Aorta (tissue), 5 donors: Measurements from ENCODE around the gene ADAMTS3. TPM values are rescaled to one million over a fixed set of nuclear protein-coding genes. Genes with fewer than 3 reads are reported as not detected.

ENCODE experiments used
- ATAC-seq: fragments of 200-7000 bp; cut with Tn5 transposase; one replicate; pipeline ENCODE4 v1.9.1; 2022; ENCODE audit warnings: moderate library complexity; ENCODE audit not compliant: low FRiP score
- DNase-seq, 2 donors: peaks; one replicate each; pipeline ENCODE4 v3.0.0-alpha.2; 2020
- H3K27ac ChIP-seq, 2 donors: one replicate each; pipeline ENCODE4 v1.5.1; 2013; ENCODE audit warnings: low read length in 2 of 2, mild to moderate bottlenecking in 2 of 2, moderate library complexity in 2 of 2, control low read depth in 1 of 2, inconsistent platforms in 1 of 2, low read depth in 1 of 2
- H3K27me3 ChIP-seq, 2 donors: one replicate each; pipeline ENCODE4 v1.6.1; 2013; ENCODE audit warnings: control low read depth in 1 of 2, low read length in 1 of 2, mild to moderate bottlenecking in 1 of 2, moderate library complexity in 1 of 2; ENCODE audit not compliant: insufficient read depth in 2 of 2, control insufficient read depth in 1 of 2
- H3K36me3 ChIP-seq, 2 donors: one replicate each; pipeline ENCODE4 v1.6.1; 2013; ENCODE audit warnings: control low read depth in 1 of 2, low read length in 1 of 2, mild to moderate bottlenecking in 1 of 2; ENCODE audit not compliant: insufficient read depth in 2 of 2, control insufficient read depth in 1 of 2
- H3K4me1 ChIP-seq, 2 donors: one replicate each; pipeline ENCODE4 v1.6.1; 2013; ENCODE audit warnings: low read length in 2 of 2, control low read depth in 1 of 2, mild to moderate bottlenecking in 1 of 2, moderate library complexity in 1 of 2; ENCODE audit not compliant: insufficient read depth in 2 of 2, control insufficient read depth in 1 of 2
- H3K4me3 ChIP-seq, 2 donors: one replicate each; pipeline ENCODE4 v1.5.1; 2013; ENCODE audit warnings: low read length in 2 of 2, control low read depth in 1 of 2, mild to moderate bottlenecking in 1 of 2
- H3K9me3 ChIP-seq: one replicate; pipeline ENCODE4 v1.6.1; 2013; ENCODE audit warnings: mild to moderate bottlenecking, low read length; ENCODE audit not compliant: control insufficient read depth
- WGBS, 2 donors: extraction: QIAGEN DNeasy Blood & Tissue Kit; methylation state at CpG; one replicate each; pipeline ENCODE4 v1.1.7; 2013; 5-methylcytosine and 5-hydroxymethylcytosine counted together
- intact Hi-C, 2 donors: fragments of 100-400 bp; cut with DNase I; formaldehyde crosslinking; loops; one replicate each; pipeline versions ENCODE4 v1.14.2 to v1.15.0; 2022
- polyA plus RNA-seq, 2 donors: library from polyadenylated mRNA; stranded (reverse); fragments of 200-250 nt; gene quantifications; one replicate each; pipeline ENCODE4 v1.2.3, GENCODE V29; 2013
- total RNA-seq, 2 donors: library from RNA; stranded (reverse); fragmentation: NEBNext Ultra II Directional; extraction: Animal tissue kit (Norgen Biotek cat#: 25700); gene quantifications; one replicate each; pipeline ENCODE4 v1.2.1, GENCODE V29; 2021
- donor health status: healthy with polysubstance abuse.
- donor health status: Bipolar disorder and iron deficiency.
- donor health status: DM: no; HTN: no; CAD: no.
- donor health status: DM: no; HTN: no; CAD: no.
- donor health status: DM: yes; HTN: yes; CAD: no.

The ADAMTS3 gene
- total and polyA plus RNA-seq, 4 donors: 0.25 to 5.9 (median 2.5) TPM

- no peak overlapping the region for H3K27ac ChIP-seq
- H3K9me3 ChIP-seq: no peaks in the 10 kb centered on the region
- H3K4me3 ChIP-seq: no peak overlapping the region
- intact Hi-C loops: loop anchor here in 1 of 2 donors (5.0 kb wide), 2 partner anchors 33 to 63 kb away; no protein-coding TSS in a partner anchor
- H3K4me1 ChIP-seq: peaks cover 3 to 4% of the 10 kb centered on the region in 2 donors
- no peak for ATAC-seq
- 76 to 82% methylated on average over 4 of the region's 4 CpGs for WGBS, 2 donors
- no peak for DNase-seq
- no peaks in the 10 kb centered on the region for H3K36me3 ChIP-seq
- H3K27me3 ChIP-seq: no peaks in the 10 kb centered on the region
Observed at GRCh38 chr4:72375073-72375736, 193.8 kb downstream of the ADAMTS3 start.

GRCh38 chr4:72374159-72374558, 194.9 kb downstream of the ADAMTS3 start:
- Histone ChIP-seq H3K27ac (no peak overlapping the region), H3K9me3 (no peaks in the 10 kb centered on the region), H3K4me3 (no peak overlapping the region), H3K36me3 (no peaks in the 10 kb centered on the region), H3K27me3 (no peaks in the 10 kb centered on the region), H3K4me1 (peaks cover 3 to 4% of the 10 kb centered on the region in 2 donors)
- ATAC-seq: no peak
- intact Hi-C loops: no loop called here
- no peak for DNase-seq
- 5 to 9% methylated on average over 1 of the region's 1 CpG for WGBS, 2 donors

- Histone ChIP-seq H3K27me3 (no peaks in the 10 kb centered on the region), H3K4me1 (no peaks in the 10 kb centered on the region), H3K9me3 (no peaks in the 10 kb centered on the region), H3K4me3 (no peak overlapping the region), H3K27ac (no peak overlapping the region), H3K36me3 (no peaks in the 10 kb centered on the region)
- DNase-seq (no peak), ATAC-seq (no peak)
- intact Hi-C loops: no loop called here
Observed at GRCh38 chr4:72366601-72367000, 202.4 kb downstream of the ADAMTS3 start.

GRCh38 chr4:72365981-72366380, 203.0 kb downstream of the ADAMTS3 start:
- no peaks in the 10 kb centered on the region for H3K4me1 ChIP-seq
- intact Hi-C loops: no loop called here
- no peak overlapping the region for H3K4me3 ChIP-seq
- H3K36me3 ChIP-seq: no peaks in the 10 kb centered on the region
- no peaks in the 10 kb centered on the region for H3K9me3 ChIP-seq
- DNase-seq: no peak
- H3K27ac ChIP-seq: no peak overlapping the region
- WGBS, 2 donors: 73 to 78% methylated on average over 4 of the region's 4 CpGs
- H3K27me3 ChIP-seq: no peaks in the 10 kb centered on the region
- ATAC-seq: no peak

GRCh38 chr4:72365016-72365415, 204.0 kb downstream of the ADAMTS3 start:
- WGBS, 2 donors: 72 to 79% methylated on average over 1 of the region's 1 CpG
- intact Hi-C loops: no loop called here
- ATAC-seq: no peak

GRCh38 chr4:72360075-72360474, 208.9 kb downstream of the ADAMTS3 start:
- ATAC-seq (no peak), DNase-seq (no peak)
- no peaks in the 10 kb centered on the region for H3K36me3 ChIP-seq
- H3K27me3 ChIP-seq: no peaks in the 10 kb centered on the region
- no peaks in the 10 kb centered on the region for H3K9me3 ChIP-seq
- 93 to 95% methylated on average over 6 of the region's 6 CpGs for WGBS, 2 donors
- no peak overlapping the region for H3K4me3 ChIP-seq
- intact Hi-C loops: no loop called here
- H3K4me1 ChIP-seq: no peaks in the 10 kb centered on the region
- no peak overlapping the region for H3K27ac ChIP-seq

More at GRCh38 chr4:72365016-72365415, 204.0 kb downstream of the ADAMTS3 start:
- no peaks in the 10 kb centered on the region for H3K36me3 ChIP-seq
- DNase-seq: no peak
- H3K4me1 ChIP-seq: no peaks in the 10 kb centered on the region
- no peaks in the 10 kb centered on the region for H3K9me3 ChIP-seq
- H3K27ac ChIP-seq: no peak overlapping the region
- no peak overlapping the region for H3K4me3 ChIP-seq
- no peaks in the 10 kb centered on the region for H3K27me3 ChIP-seq

- no peak overlapping the region for H3K27ac ChIP-seq
- no peaks in the 10 kb centered on the region for H3K36me3 ChIP-seq
- no peak overlapping the region for H3K4me3 ChIP-seq
- no peaks in the 10 kb centered on the region for H3K9me3 ChIP-seq
- ATAC-seq: no peak
- H3K4me1 ChIP-seq: no peaks in the 10 kb centered on the region
- DNase-seq: no peak
- intact Hi-C loops: no loop called here
- WGBS, 2 donors: 60 to 70% methylated on average over 2 of the region's 2 CpGs
- no peaks in the 10 kb centered on the region for H3K27me3 ChIP-seq
Observed at GRCh38 chr4:72358483-72358882, 210.5 kb downstream of the ADAMTS3 start.

GRCh38 chr4:72357908-72358307, 211.1 kb downstream of the ADAMTS3 start:
- Histone ChIP-seq H3K36me3 (no peaks in the 10 kb centered on the region), H3K4me1 (no peaks in the 10 kb centered on the region), H3K9me3 (no peaks in the 10 kb centered on the region), H3K27ac (no peak overlapping the region), H3K27me3 (no peaks in the 10 kb centered on the region), H3K4me3 (no peak overlapping the region)
- ATAC-seq: no peak
- no peak for DNase-seq
- intact Hi-C loops: no loop called here
- 44 to 58% methylated on average over 1 of the region's 1 CpG for WGBS, 2 donors

- DNase-seq (no peak), ATAC-seq (no peak)
- Histone ChIP-seq H3K36me3 (no peaks in the 10 kb centered on the region), H3K4me1 (no peaks in the 10 kb centered on the region), H3K27ac (no peak overlapping the region), H3K27me3 (no peaks in the 10 kb centered on the region), H3K4me3 (no peak overlapping the region), H3K9me3 (no peaks in the 10 kb centered on the region)
- WGBS, 2 donors: 38% methylated on average over 4 of the region's 4 CpGs
- intact Hi-C loops: no loop called here
Observed at GRCh38 chr4:72352711-72353110, 216.3 kb downstream of the ADAMTS3 start.
